A549 (cell line): Measurements from ENCODE around the gene CAMP. TPM values are rescaled to one million over a fixed set of nuclear protein-coding genes. Genes with fewer than 3 reads are reported as not detected.
"Not testable (repeated sequence)": the region's sequence is repeated elsewhere in the genome, so short reads cannot be mapped to it uniquely, and the experiment has no call there.

Source experiments
- ATAC-seq, 2 experiments: fragments of 200-7000 bp in 1 of 2; fragments of >200 bp in 1 of 2; cut with Nextera tagmentation in 1 of 2; cut with Tn5 transposase in 1 of 2; 3 replicates each; pipeline versions ENCODE4 v1.8.0 to v1.9.1; 2018 to 2020; ENCODE audit warnings: mild to moderate bottlenecking in 1 of 2, moderate library complexity in 1 of 2
- CTCF ChIA-PET: fragments of 300-600 bp; sonication (Branson Sonifier 250); formaldehyde crosslinking; extraction: SDS; loops from one replicate; lab custom pipeline; 2021; ENCODE audit warnings: antibody characterized with exemption, inconsistent platforms; lab: Yijun Ruan, JAX
- POLR2A ChIA-PET: fragments of 350-600 bp; formaldehyde crosslinking; extraction: SDS; loops from one replicate; lab custom pipeline; 2021; ENCODE audit warnings: antibody characterized with exemption, inconsistent platforms; lab: Yijun Ruan, JAX
- DNase-seq, 2 experiments: peaks; one replicate each; pipeline versions ENCODE4 v3.0.0 to v3.0.0-alpha.2; 2011 to 2016; ENCODE audit warnings: low read depth in 1 of 2, low spot score in 1 of 2
- FAIRE-seq: peaks from 2 replicates; lab custom pipeline; 2011; peaks lifted over from hg19 to GRCh38; lab: Jason Lieb, UNC
- H3K27ac ChIP-seq, 2 experiments: fragments of >200 bp; sonication (Bioruptor Twin); formaldehyde crosslinking; 3 replicates each; pipeline ENCODE4 v1.5.1; 2016 to 2017
- H3K4me1 ChIP-seq: fragments of >200 bp; sonication (Bioruptor Twin); formaldehyde crosslinking; 3 replicates; pipeline ENCODE4 v1.6.1; 2016
- H3K4me2 ChIP-seq: fragments of >200 bp; sonication (Bioruptor Twin); formaldehyde crosslinking; 3 replicates; pipeline ENCODE4 v1.6.1; 2016
- H3K4me3 ChIP-seq: fragments of >200 bp; sonication (Bioruptor Twin); formaldehyde crosslinking; 3 replicates; pipeline ENCODE4 v1.5.1; 2016
- H3K9me3 ChIP-seq: fragments of >200 bp; sonication (Bioruptor Twin); formaldehyde crosslinking; 3 replicates; pipeline ENCODE4 v1.6.1; 2016
- CBX2 ChIP-seq: fragments of 200-600 bp; sonication (generic); IDR thresholded peaks from 2 replicates; pipeline ENCODE4 v1.6.1; 2016; ENCODE audit warnings: low read depth, mild to moderate bottlenecking, borderline replicate concordance
- CBX8 ChIP-seq: fragments of 200-600 bp; sonication (generic); IDR thresholded peaks from 2 replicates; pipeline ENCODE4 v1.6.1; 2016
- CHD2 ChIP-seq: fragments of 150-350 bp; IDR thresholded peaks from 2 replicates; pipeline ENCODE4 v1.6.1; 2014; ENCODE audit warnings: low read length; ENCODE audit not compliant: partially characterized antibody
- CTCF ChIP-seq: fragments of >200 bp; sonication (Bioruptor Twin); formaldehyde crosslinking; IDR thresholded peaks from 3 replicates; pipeline ENCODE4 v1.5.1; 2016
- ELK1 ChIP-seq: fragments of 150-350 bp; IDR thresholded peaks from 2 replicates; pipeline ENCODE4 v1.6.1; 2014; ENCODE audit warnings: low read depth, mild to moderate bottlenecking, low read length
- ESRRA ChIP-seq: fragments of 150-350 bp; IDR thresholded peaks from 2 replicates; pipeline ENCODE4 v1.6.1; 2014; ENCODE audit warnings: mild to moderate bottlenecking, low read length, borderline replicate concordance
- FOSB ChIP-seq: fragments of 250-450 bp; sonication (Bioruptor Pico); IDR thresholded peaks from 2 replicates; pipeline ENCODE4 v1.5.0; 2020; ENCODE audit warnings: mild to moderate bottlenecking, moderate library complexity
- HDAC2 ChIP-seq: fragments of 200-600 bp; sonication (generic); IDR thresholded peaks from 2 replicates; pipeline ENCODE4 v1.6.1; 2016
- JUNB ChIP-seq: fragments of >200 bp; sonication (Bioruptor Twin); formaldehyde crosslinking; IDR thresholded peaks from 2 replicates; pipeline ENCODE4 v1.6.1; 2016
- KDM1A ChIP-seq: fragments of 200-600 bp; sonication (generic); IDR thresholded peaks from 2 replicates; pipeline ENCODE4 v1.6.1; 2016; ENCODE audit warnings: low read depth, mild to moderate bottlenecking
- KDM5A ChIP-seq: fragments of 200-600 bp; sonication (generic); IDR thresholded peaks from 2 replicates; pipeline ENCODE4 v1.6.1; 2016; ENCODE audit warnings: antibody characterized with exemption, mild to moderate bottlenecking
- MAX ChIP-seq: IDR thresholded peaks from 2 replicates; pipeline ENCODE4 v1.6.1; 2012
- PBX3 ChIP-seq: IDR thresholded peaks from 2 replicates; pipeline ENCODE4 v1.6.1; 2012
- PHF8 ChIP-seq: fragments of 200-600 bp; sonication (generic); IDR thresholded peaks from 2 replicates; pipeline ENCODE4 v1.6.1; 2016; ENCODE audit warnings: low read depth, mild to moderate bottlenecking, antibody characterized with exemption, moderate library complexity, borderline replicate concordance
- RCOR1 ChIP-seq: fragments of 150-350 bp; IDR thresholded peaks from 2 replicates; pipeline ENCODE4 v1.6.1; 2014; ENCODE audit warnings: antibody characterized with exemption, low read length, low read depth
- RNF2 ChIP-seq: fragments of 200-600 bp; sonication (generic); IDR thresholded peaks from 2 replicates; pipeline ENCODE4 v1.6.1; 2016; ENCODE audit warnings: low read depth, mild to moderate bottlenecking, antibody characterized with exemption, moderate library complexity, borderline replicate concordance
- TP53 ChIP-seq: fragments of 250-450 bp; sonication (Bioruptor Pico); IDR thresholded peaks from 2 replicates; pipeline ENCODE4 v1.5.0; 2021; ENCODE audit warnings: mild to moderate bottlenecking, moderate library complexity
- ZC3H11A ChIP-seq: fragments of 450-650 bp; IDR thresholded peaks from 2 replicates; pipeline ENCODE4 v1.6.1; 2014; ENCODE audit warnings: antibody characterized with exemption, mild to moderate bottlenecking
- ZSCAN20 ChIP-seq: fragments of 250-450 bp; sonication (Bioruptor Pico); IDR thresholded peaks from 2 replicates; pipeline ENCODE4 v1.8.0; 2022; ENCODE audit warnings: mild to moderate bottlenecking, moderate library complexity
- WGBS: methylation state at CpG from one replicate; pipeline ENCODE4 v1.1.6; 2017; ENCODE audit errors: missing lambda C conversion rate; 5-methylcytosine and 5-hydroxymethylcytosine counted together
- polyA plus RNA-seq, 4 experiments: library from polyadenylated mRNA; depleted of rRNA in 3 of 4; stranded (reverse); fragments of >200 nt; fragmentation: RNase III in 1 of 4; extraction: RNeasy Plus Mini Kit Qiagen cat#74134 plus additional on column Dnase treatment in 1 of 4; gene quantifications; 2 replicates in 3 of 4; 3 replicates in 1 of 4; pipeline ENCODE4 v1.2.3, GENCODE V29; 2011 to 2017

The CAMP gene
- polyA plus RNA-seq, 2 of the 4 experiments (the other 2 are of a cell fraction), result not detected

GRCh38 chr3:48269592-48269991, 46.3 kb downstream of the CAMP start:
- no peak for TF ChIP-seq TP53 (CRISPR knock-in tag)
- no peak for TF ChIP-seq MAX
- no peak for TF ChIP-seq ZC3H11A
- no peak for TF ChIP-seq FOSB (CRISPR knock-in tag)
- TF ChIP-seq CTCF, result no peak
- TF ChIP-seq ELK1, result no peak
- no peak for TF ChIP-seq RCOR1
- ATAC-seq, result no peak
- DNase-seq, result no peak

GRCh38 chr3:48270306-48270705, 47.0 kb downstream of the CAMP start:
- H3K9me3 ChIP-seq, result no peaks in the 10 kb centered on the region
- ATAC-seq (no peak), FAIRE-seq (no peak), DNase-seq (no peak)
- POLR2A ChIA-PET, result no interaction called here
- no peaks in the 10 kb centered on the region for H3K4me1 ChIP-seq
- 90% methylated on average over 2 of the region's 2 CpGs for WGBS
- TF ChIP-seq MAX, result no peak
- no peak for TF ChIP-seq PHF8
- TF ChIP-seq CHD2, result no peak
- TF ChIP-seq ESRRA, result no peak
- TF ChIP-seq CBX2, result no peak
- TF ChIP-seq TP53 (CRISPR knock-in tag), result no peak
- TF ChIP-seq RCOR1, result no peak
- no peak overlapping the region for H3K4me2 ChIP-seq
- CTCF ChIA-PET, result interaction anchor here (0.7 to 16.9 kb wide), 5 partner anchors 18 to 171 kb away, joined by 3 to 270 read pairs (median 4); no protein-coding TSS in a partner anchor
- no peak overlapping the region for H3K27ac ChIP-seq
- H3K4me3 ChIP-seq, result no peak overlapping the region

More at GRCh38 chr3:48269592-48269991, 46.3 kb downstream of the CAMP start:
- H3K4me2 ChIP-seq, result no peak overlapping the region
- 91% methylated on average over 8 of the region's 8 CpGs for WGBS
- no peak for FAIRE-seq
- ChIA-PET POLR2A (no interaction called here), CTCF (interaction anchor here (0.7 to 16.9 kb wide), 6 partner anchors 19 to 171 kb away, joined by 3 to 270 read pairs (median 4); no protein-coding TSS in a partner anchor)
- H3K27ac ChIP-seq, result no peak overlapping the region
- no peaks in the 10 kb centered on the region for H3K9me3 ChIP-seq
- H3K4me1 ChIP-seq, result no peaks in the 10 kb centered on the region
- no peak overlapping the region for H3K4me3 ChIP-seq

- H3K27ac ChIP-seq, H3K4me3 ChIP-seq, FAIRE-seq, POLR2A ChIA-PET, DNase-seq, ATAC-seq, H3K4me1 ChIP-seq, H3K9me3 ChIP-seq, H3K4me2 ChIP-seq: not testable (repeated sequence)
- 95% methylated on average over 10 of the region's 10 CpGs for WGBS
- CTCF ChIA-PET, result interaction anchor here (1.3 to 16.9 kb wide), 2 partner anchors 157 to 163 kb away, joined by 4 to 270 read pairs; no protein-coding TSS in a partner anchor
These were observed 47.9 kb downstream of the CAMP start for GRCh38 chr3:48271223-48271622.

- Histone ChIP-seq H3K27ac (no peak overlapping the region), H3K9me3 (no peaks in the 10 kb centered on the region), H3K4me1 (no peaks in the 10 kb centered on the region), H3K4me3 (no peak overlapping the region), H3K4me2 (no peak overlapping the region)
- ATAC-seq (no peak), DNase-seq (no peak), FAIRE-seq (no peak)
- CTCF ChIA-PET, result interaction anchor here (1.0 to 16.9 kb wide), 6 partner anchors 9 to 277 kb away, joined by 3 to 270 read pairs (median 10); no protein-coding TSS in a partner anchor
- POLR2A ChIA-PET, result no interaction called here
- 94% methylated on average over 13 of the region's 38 CpGs for WGBS
- no peak for TF ChIP-seq HDAC2
- TF ChIP-seq TP53 (CRISPR knock-in tag), result no peak
- TF ChIP-seq CTCF, result no peak
- no peak for TF ChIP-seq CBX8
- TF ChIP-seq KDM1A, result no peak
- TF ChIP-seq JUNB, result no peak
- TF ChIP-seq FOSB (CRISPR knock-in tag), result no peak
- TF ChIP-seq PBX3, result no peak
- no peak for TF ChIP-seq RNF2
- no peak for TF ChIP-seq KDM5A
- no peak for TF ChIP-seq ZSCAN20 (CRISPR knock-in tag)
These were observed 48.6 kb downstream of the CAMP start for GRCh38 chr3:48271763-48272498.
